ENCODE data around the gene DYSF.
A peak's percentile ranks its signal among the peaks of the same experiment; 100 is the strongest.

The DYSF gene

GRCh38 chr2:71711133-71711855, 257.9 kb downstream of the DYSF start:
- DNase-seq (ENCODE audit: low read depth), result peak; percentile 31

GRCh38 chr2:71712158-71712818, 258.9 kb downstream of the DYSF start:
- no peak for DNase-seq (ENCODE audit: low read depth)

- peak; percentile 60 for DNase-seq (ENCODE audit: low read depth)
These were observed 260.5 kb downstream of the DYSF start for GRCh38 chr2:71713581-71714580.

- no peak for DNase-seq (ENCODE audit: low read depth)
These were observed 261.4 kb downstream of the DYSF start for GRCh38 chr2:71714601-71715240.

- no peak for DNase-seq (ENCODE audit: low read depth)
These were observed 261.9 kb downstream of the DYSF start for GRCh38 chr2:71715241-71715750.

DNA sequence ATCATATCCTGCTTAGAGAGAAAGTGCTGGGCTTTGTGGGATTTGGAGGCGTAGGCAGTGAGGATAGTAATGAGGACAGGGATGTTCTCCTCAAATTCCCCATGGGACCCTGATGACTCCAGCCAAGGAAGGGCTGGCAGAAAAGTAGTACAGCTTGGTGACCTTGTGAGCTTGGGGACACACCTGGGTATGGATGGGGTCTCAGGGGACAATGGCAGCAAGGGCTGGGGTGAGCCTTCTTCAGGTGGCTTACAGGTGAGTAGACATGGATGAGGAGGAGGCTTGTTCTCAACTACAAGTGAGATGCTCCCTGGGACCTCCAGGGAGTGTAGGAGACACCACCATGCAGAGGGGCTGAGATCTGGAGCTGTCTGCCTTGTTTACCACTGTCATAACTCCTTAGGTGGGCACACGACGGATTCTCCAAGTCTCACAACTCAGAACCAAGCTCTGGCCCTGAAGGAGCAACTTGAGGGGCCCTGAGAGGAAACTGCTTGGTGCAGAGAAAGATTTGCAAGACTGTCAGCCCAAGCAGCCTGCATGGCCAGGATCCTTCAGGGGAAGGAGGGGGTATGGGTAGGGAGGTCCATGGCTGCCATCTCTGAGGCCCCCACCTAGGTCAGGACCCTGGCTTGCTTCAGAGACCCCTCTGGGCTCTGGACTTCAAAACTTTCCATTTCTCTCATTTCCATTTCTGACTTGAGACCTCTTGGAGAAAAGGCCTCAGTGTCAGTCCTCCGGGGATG, 262.8 kb downstream of the DYSF start:
- no peak for DNase-seq (ENCODE audit: low read depth)

DNA sequence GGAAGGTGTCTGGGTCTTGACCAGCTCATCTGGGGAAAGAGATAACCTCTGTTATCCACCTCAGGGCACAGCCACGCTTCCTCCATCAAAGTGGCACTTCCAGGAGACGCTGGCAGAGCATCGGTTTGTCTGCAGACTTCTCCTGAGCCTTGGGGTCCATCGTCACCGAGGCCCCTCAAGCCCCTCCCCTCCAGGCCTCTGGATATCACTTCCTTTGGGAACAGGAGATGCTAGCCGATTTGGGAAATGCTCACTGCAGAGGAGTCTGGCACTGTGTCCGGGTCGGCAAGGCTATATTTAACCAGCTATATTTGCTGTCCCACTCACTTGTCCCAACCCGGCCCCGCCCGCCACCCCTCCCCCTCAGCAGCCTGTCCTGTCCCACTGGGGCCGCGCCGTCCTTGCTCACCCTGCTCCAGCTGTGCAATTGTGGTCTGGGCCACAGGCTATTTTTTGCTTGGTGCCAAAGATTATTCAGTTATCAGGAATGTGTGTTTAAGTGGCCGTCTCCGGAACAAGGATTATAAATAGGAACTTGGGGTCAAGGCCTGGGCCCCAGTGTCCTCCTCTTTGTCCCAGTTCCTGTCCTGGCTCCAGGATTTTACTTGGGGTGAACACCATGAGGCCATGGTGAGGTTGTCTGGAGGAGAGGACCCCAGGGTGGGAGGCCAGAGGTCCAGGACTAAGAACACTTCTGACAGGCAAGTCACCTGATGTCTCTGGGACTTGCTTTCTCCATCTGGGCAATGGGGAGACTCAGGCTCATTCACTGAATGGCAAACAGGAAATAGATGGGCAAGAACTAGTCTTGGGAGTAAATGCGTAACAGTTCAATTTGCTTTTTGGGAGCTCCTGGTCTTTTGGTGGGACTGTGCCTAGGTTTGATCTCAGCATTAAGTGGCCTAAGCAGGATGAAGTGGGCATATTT, 263.6 kb downstream of the DYSF start:
- DNase-seq (ENCODE audit: low read depth), result peak; percentile 76

GRCh38 chr2:71718686-71719085, 265.3 kb downstream of the DYSF start:
- DNase-seq (ENCODE audit: low read depth), result no peak

DNA sequence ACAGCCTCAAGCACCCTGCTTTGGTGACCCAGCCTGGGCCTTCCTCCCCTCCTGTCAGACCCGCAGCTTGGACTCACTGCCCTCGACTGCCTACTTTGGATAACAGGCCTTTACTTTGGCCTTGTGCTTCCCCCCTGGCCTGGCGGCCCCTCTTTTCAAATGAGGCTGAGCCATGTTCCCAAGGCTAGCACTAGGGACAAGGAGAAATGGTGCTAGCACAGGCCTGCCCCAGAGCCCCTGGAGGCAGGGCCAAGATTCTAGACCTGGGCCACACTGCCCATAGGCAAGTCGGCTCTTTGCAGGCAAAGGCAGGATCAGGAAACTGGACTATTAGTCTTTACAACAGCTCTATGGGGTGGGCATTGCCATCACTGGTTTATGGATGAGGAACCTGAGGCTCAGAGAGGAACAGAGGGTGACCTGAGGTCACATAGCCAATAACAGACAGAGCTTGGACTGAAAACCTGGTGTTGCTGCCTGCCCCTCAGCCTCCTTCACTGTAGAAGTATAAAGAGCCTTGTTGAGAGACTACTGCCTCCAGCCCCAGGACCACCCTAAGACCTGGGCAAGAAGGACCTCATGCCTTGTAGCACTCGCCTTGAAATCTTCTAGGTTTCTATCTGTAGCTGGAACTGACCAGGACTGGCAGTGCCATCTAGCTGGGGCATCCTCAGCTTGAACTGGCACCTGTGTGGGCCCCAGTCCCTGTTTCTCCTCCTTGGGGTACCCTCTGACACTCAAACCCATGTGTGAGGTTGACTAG, 266.3 kb downstream of the DYSF start:
- no peak for DNase-seq (ENCODE audit: low read depth)

GRCh38 chr2:71720283-71720560, 266.9 kb downstream of the DYSF start:
- no peak for DNase-seq (ENCODE audit: low read depth)

DNA sequence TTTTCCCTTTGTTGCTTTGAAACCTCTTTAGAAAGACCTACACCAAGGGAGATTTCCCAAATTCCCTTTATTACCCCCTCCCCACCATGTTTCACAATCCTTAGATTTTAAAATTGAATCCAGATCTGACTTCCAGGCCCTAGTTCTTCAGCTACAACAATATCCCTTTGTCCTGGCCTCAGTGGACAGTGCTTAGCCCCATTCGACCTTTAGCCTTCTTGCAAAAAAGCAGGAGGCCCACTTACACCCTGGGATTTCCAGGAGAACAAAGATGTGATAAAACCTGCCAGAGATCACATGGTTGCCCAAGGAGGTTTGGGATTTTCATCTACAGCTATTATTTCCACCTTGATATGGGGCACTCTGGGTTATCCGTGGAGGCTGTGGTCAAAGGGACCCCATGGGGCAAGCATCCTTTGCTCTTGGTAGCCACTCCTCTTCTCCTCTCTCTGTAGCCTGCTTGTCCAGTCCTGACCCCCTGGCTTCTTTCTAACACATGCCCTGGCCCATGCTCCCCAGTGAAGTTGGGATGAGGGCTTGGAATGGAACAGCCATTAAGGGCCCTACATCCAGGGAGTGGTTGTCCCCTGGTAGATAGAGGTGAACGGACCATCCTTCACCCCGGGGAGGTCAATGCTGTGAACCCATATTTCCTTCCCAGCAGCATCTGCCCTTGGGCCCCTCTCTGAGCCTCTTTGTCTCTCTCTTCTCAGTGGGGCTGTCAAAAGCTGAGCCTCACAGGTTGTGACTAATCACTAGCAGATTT, 267.4 kb downstream of the DYSF start:
- no peak for DNase-seq (ENCODE audit: low read depth)

- DNase-seq (ENCODE audit: low read depth), result no peak
These were observed 268.0 kb downstream of the DYSF start for GRCh38 chr2:71721362-71721665.

- DNase-seq (ENCODE audit: low read depth), result no peak
These were observed 268.3 kb downstream of the DYSF start for GRCh38 chr2:71721669-71722068.

- no peak for DNase-seq (ENCODE audit: low read depth)
These were observed 268.9 kb downstream of the DYSF start for GRCh38 chr2:71722286-71722685.

DNA sequence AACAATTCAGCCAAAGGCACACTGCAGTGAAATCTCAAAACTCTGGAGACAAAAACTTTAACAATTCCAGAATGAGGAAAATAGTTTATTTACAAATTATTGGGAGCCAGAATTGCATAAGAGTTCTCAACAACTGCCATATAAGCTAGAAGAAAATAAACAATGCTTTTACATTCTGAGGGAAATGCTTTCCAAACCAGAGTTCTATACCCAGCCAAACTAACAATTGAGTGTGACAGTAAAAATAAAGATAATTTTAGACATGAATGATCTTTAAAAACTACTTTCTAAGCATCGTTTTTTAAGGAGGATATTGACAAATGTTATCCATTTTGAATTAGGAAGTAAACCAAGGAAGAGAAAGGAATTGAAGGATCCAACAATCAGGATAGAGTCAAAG, 271.4 kb downstream of the DYSF start:
- DNase-seq (ENCODE audit: low read depth), result no peak

- no peak for DNase-seq (ENCODE audit: low read depth)
These were observed 272.5 kb downstream of the DYSF start for GRCh38 chr2:71725836-71726235.

DNA sequence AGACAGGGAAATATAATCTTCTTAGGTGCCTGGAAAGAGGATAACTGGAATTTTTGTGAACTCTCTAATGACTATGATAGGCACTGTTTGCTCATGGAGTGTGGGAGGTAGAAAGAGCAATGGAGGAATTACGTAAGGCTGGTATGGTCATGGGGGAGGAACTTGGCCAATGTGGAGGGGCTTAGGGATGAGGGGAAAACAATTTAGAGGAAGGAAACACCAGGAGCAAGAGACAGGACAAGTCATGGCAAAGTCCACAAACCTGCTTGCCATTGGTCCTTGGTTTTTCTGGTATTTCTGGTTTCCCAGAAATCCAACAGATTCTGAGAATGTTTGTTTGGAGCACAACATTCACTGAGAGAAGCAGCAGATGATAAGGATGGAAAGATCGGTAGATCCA, 274.2 kb downstream of the DYSF start:
- no peak for DNase-seq (ENCODE audit: low read depth)

- no peak for DNase-seq (ENCODE audit: low read depth)
These were observed 274.7 kb downstream of the DYSF start for GRCh38 chr2:71728036-71728435.
